ENCODE data around the gene BRD2.
A peak's percentile ranks its signal among the peaks of the same experiment; 100 is the strongest.

BRD2 gene

DNA sequence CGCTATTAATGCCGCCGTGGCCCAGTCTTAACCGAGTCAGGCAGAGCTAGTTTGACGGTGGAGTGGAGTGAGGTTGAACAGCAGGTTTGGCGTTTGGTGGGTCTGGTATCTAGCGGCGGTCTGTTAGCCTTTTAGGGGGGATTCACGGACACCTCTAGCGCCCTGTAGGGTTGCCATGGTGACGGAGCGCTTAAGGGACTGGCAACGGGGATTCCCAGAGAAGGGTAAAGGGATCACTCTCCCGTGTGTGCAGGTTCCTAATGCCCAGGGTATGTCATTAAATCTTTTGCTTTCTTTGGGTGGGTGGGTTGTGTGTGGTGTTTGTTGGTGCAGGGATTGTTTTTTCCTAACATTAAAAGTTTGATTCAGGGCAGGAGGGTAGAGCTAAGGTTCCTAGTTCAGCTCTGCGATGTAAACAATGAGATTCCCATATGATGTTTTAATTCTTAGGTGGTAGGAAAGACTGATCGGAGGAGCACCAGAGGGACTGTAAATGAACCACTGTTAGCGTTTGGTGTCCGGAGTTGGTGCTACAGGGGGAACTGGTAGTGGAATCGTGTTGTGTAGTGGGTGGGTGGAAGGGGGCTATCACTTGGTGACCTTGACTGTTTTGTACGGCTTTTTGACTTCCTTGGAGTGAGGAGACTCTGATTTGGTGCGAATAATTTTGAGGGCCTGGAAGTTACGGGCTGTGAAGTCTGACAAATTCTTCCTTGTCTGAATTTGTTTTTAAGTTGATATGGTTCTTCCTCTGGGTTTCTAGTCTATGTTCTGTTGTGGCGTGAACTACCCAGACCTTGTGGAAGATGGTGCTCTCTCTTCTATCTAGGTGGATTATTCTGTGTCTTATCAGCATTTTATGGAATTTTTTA lies 5.0 kb downstream of the BRD2 start:
- peak; percentile 43 for DNase-seq

DNA sequence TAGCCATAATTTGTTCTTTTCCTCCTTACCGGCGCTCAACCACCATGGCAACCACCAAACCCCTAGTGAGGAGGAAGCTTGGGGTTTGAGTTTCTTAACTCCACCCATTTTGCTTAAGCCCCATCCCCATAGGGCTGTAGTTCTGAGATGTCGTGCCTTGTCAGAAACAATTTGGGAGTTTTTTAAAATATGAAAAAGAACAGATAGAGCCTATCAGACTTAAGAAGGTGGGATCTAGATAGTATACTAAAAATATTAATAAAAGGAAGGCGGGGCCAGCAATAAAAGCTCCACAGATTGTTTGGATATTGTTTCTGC lies 5.6 kb downstream of the BRD2 start:
- DNase-seq, result no peak

DNA sequence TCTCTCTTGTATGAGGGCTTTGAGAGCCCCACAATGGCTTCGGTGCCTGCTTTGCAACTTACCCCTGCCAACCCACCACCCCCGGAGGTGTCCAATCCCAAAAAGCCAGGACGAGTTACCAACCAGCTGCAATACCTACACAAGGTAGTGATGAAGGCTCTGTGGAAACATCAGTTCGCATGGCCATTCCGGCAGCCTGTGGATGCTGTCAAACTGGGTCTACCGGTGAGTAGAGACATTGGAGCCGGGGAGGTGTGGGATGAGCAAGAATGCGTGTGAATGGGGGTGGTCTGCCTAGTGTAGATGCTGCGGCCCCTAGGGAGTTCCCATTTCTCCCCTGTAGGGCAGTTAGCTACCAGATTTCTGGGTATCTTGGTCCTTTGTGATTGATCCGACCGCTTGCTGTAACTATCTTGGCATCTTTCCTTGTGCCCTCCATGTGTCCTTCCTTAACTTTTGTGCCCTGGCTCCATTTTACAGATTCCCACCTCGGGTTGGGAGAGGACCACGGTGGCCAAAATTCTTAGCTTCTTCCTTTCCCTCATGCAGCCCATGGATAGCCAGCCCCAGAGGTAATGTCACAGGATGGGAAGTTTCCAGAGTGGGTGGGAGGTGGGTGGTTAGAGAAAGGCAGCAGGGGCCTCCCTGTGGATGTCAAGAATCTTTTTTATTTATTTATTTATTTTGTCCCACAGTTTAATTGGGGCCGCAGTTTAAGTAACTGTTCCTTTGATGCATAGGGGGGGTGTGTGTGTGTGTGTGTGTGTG lies 6.3 kb downstream of the BRD2 start:
- no peak for DNase-seq

DNA sequence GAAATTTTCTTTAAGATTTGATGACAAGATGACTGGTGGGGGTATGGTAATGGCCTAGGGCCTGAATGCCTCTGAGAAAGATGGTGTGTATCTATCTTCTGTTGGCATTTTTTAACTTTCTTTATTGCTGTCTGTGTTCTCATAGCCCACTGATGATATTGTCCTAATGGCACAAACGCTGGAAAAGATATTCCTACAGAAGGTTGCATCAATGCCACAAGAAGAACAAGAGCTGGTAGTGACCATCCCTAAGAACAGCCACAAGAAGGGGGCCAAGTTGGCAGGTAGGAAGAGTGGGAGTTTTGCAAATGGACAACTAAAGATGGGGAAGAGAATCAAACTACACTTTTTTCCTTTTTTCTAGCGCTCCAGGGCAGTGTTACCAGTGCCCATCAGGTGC lies 7.5 kb downstream of the BRD2 start:
- DNase-seq, result no peak

DNA sequence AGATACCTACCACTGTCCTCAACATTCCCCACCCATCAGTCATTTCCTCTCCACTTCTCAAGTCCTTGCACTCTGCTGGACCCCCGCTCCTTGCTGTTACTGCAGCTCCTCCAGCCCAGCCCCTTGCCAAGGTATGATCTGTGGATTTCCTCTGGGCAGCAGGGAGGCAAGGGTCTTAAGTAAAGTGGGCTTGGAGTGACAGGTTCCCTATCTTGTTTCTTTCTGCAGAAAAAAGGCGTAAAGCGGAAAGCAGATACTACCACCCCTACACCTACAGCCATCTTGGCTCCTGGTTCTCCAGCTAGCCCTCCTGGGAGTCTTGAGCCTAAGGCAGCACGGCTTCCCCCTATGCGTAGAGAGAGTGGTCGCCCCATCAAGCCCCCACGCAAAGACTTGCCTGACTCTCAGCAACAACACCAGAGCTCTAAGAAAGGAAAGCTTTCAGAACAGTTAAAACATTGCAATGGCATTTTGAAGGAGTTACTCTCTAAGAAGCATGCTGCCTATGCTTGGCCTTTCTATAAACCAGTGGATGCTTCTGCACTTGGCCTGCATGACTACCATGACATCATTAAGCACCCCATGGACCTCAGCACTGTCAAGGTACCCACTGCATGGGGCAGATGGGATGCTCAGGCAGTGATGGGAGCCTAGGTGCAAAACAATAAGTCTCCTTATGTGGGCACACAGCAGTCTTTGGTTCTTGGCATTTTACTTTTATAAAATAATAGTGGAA lies 8.1 kb downstream of the BRD2 start:
- DNase-seq, result no peak

DNA sequence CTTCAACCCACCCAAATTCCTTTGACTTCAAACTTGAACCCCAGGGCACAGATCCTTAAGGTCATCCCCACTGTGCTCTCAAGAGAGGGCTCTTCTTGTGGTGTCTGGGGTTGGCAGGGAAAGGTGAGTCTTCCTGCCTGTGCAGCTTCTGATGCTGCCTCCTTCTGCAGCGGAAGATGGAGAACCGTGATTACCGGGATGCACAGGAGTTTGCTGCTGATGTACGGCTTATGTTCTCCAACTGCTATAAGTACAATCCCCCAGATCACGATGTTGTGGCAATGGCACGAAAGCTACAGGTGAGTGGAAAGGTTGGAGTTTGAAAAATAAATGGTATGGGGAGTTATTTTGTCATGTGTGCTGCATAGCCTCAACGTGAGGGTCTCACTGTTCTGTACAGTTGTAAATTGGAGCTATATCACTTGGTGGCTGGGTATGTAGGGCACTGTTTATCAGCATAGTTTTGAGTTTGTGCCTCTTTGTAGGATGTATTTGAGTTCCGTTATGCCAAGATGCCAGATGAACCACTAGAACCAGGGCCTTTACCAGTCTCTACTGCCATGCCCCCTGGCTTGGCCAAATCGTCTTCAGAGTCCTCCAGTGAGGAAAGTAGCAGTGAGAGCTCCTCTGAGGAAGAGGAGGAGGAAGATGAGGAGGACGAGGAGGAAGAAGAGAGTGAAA lies 9.0 kb downstream of the BRD2 start:
- no peak for DNase-seq

DNA sequence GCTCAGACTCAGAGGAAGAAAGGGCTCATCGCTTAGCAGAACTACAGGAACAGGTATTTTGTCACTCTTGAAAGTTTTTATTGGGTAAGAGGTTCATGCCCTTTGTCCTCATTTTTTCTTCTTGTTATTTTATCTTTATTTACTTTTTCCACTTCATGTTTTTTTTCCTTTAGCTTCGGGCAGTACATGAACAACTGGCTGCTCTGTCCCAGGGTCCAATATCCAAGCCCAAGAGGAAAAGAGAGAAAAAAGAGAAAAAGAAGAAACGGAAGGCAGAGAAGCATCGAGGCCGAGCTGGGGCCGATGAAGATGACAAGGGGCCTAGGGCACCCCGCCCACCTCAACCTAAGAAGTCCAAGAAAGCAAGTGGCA lies 9.5 kb downstream of the BRD2 start:
- no peak for DNase-seq

DNA sequence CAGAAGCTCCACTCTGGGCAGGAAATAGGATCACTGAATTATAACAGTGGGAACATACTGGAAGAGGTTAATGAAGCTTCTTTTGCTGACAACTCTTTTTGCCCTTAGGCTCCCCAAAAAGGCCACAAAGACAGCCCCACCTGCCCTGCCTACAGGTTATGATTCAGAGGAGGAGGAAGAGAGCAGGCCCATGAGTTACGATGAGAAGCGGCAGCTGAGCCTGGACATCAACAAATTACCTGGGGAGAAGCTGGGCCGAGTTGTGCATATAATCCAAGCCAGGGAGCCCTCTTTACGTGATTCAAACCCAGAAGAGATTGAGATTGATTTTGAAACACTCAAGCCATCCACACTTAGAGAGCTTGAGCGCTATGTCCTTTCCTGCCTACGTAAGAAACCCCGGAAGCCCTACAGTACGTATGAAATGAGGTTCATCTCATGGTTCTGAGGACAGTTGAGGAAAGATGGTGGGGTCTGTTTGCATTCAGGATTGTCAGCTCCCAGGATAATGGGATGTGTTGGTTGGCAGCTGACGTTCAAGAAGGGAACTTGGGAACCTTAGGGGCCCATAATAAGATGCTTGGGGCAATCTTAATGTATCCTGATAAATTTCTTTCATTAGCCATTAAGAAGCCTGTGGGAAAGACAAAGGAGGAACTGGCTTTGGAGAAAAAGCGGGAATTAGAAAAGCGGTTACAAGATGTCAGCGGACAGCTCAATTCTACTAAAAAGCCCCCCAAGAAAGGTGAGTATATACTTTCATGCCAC lies 11.5 kb downstream of the BRD2 start:
- no peak for DNase-seq

DNA sequence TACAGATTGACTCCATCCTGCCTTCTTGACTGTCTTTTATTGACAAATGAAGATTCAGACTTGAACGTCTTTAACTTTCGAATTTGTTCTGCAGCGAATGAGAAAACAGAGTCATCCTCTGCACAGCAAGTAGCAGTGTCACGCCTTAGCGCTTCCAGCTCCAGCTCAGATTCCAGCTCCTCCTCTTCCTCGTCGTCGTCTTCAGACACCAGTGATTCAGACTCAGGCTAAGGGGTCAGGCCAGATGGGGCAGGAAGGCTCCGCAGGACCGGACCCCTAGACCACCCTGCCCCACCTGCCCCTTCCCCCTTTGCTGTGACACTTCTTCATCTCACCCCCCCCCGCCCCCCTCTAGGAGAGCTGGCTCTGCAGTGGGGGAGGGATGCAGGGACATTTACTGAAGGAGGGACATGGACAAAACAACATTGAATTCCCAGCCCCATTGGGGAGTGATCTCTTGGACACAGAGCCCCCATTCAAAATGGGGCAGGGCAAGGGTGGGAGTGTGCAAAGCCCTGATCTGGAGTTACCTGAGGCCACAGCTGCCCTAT lies 12.2 kb downstream of the BRD2 start:
- DNase-seq, result no peak

DNA sequence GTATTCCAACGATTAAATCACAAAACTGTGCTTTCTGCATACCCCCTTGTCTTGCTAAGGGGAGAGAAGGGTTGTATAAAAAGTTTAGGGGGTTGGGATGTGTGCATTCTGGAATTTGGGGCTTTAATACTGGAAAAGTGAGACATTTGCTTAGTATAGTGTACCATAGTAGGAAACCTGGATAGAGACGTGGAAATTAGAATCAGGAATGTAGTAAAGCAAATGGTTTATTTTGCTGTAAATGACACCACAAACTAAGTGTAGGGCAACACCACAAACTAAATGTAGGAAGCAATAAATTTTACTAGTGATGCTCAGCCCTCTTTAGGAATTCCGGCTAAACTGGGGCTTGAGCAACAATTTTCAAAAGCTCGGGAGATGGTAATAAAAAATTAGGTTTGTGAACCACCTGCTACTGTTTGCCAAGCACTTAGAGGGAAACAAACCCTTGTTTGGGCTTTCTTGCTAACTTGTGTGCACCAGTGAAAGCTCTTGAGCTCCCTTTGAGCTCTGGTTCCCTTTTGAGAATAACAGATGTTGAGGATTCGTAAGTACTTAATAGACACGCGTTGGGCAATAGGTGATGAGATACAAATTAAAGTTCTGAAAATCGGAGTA lies 13.8 kb downstream of the BRD2 start:
- peak; percentile 42 for DNase-seq

DNA sequence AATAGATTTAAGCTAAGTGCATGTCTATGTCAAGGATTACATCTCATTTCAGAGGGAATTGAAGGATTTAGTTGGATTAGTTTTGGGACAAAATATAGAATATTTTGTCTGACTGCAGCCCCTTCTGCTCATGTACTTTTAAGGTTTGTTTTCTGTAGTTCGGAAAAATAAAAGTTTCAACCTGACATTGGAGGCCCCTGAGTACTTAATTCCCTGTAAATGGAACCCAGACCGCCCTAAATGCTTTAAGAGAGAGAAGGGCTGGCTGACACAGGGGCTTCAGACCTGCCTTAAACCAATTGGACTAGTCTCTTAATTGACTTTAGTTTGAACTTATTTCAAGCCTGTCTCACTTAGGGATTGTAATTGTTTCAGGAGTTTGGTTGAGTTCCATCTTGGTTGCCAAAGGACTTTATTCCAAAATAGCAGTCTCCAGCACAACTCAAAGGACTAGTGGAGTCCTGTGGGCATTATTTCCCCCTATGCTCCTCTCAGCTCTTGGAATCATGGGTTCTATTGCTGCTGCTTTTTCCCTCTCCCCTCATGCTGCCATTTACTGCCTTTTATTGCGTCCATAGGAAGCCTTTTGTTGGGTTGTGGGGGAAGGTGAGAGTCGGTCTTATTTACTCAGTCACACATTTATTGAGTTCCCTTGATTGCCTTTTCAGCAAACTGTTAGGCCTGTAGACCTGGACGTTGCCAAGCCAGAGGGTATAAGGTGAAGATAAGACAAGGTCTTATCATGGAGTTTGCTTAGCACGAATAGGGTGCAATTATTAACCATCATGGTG lies 14.5 kb downstream of the BRD2 start:
- peak; percentile 5 for DNase-seq

DNA sequence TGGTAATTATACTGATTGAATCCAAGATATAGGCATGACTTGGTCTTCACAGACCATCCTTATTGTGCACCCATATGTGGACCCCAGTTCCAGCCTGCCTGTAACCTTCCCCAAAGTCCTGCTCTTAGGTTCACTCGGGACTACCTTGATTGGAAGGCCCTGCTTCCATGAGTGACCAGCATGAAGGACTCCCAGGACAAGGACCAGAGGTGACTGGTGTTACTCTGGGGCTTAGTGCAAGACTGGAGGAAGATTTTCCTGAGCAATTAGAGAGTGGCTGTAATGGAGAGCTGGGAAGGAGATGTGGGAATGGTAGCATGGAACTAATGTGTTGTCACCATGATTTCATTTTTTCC lies 15.1 kb downstream of the BRD2 start:
- no peak for DNase-seq

DNA sequence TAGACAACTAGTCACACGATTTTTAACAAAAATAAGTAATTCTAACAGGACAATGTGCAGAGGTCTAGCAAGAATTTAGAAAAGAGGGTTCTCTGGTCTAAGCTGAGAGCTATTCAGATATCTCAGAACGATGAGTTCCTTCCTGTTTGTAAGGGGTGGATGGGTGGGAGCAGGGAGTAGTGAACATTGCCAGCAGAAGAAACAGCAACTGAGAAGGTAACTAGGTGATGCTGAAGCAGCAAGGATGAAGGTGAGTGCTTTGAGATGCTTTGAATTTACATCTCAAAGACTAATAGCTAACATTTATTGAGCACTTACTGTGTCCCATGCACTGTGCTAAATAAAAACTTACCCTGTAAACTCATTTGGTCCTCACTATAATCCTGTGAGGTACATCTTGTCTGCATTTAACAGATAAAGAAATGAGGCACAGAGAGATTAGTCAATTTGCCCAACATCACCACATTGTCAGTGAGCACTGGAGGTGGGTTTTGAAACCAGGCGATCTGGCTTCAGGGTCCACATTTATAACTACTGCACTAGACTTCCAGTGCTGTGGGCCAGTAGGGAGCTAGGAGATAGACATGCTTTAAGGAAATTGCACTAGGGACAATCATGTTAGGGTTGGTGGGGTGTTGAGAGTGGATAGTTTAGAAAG lies 15.7 kb downstream of the BRD2 start:
- DNase-seq, result no peak

DNA sequence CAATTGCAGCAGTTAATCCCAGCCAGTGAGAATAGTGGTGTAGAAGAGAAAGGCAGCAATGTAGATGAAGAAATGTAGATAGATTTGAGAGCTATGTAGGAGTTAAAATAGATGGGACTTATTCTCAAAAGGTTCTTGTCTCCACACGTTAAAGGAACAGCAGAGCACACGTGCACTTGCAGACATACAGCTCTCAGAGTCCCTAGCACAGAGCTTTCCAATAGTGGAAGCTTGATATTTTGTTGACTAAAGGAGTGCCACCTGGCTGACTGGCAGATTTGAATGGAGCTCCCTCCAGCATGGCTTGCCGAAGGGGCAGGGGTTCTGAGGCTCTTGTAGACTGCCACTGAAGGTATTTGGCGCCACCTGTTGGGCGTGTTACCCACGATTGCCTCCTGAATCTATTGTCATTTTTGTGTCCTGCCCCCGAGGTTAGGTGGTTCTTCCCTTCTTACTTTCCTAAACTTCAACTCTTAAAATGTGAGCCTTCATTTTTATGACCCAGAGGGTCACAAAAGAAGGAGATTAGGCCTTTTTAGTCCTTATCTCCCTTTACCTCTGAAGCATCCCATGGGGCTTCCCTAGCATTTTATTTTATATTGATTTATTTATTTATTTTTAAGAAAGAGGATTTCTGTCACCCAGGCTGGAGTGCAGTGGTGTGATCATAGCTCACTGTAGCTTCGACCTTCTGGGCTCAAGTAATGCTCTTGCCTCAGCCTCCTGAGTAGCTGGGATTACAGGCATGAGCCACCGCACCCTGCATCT lies 16.4 kb downstream of the BRD2 start:
- peak; percentile 74 for DNase-seq

DNA sequence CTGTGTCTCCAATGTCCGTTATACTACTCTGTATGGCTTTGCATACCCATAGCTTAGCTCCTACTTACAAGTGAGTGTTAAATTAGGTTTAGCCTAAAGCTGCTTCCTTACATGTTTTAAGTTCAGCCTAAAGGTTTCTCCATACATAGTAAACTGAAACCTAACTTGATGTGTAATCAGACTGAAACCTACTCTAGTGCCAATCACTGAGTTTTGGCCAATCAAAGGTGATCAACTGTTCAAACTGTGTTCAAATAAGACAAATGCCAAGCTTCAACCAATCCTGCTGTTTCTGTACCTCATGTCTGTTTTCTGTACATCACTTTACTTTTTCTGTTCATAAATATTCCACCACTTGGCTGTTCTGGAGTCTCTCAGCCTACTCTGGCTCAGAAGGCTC lies 21.0 kb downstream of the BRD2 start:
- DNase-seq, result no peak

DNA sequence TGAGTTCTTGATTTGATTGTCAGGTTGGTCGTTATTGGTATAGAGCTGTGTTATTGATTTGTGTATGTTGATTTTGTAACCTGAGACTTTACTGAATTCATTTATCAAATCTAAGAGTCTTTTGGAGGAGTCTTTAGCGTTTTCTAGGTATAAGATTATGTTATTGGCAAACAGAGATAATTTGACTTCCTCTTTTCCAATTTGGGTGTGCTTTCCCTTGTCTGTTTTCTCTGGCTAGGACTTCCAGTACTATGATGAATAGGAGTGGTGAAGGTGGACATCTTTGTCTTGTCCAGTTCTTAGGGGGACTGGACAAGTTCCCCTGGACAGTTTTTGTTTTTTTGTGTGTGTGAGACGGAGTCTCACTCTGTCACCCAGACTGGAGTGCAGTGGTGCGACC lies 23.6 kb downstream of the BRD2 start:
- DNase-seq, result no peak

DNA sequence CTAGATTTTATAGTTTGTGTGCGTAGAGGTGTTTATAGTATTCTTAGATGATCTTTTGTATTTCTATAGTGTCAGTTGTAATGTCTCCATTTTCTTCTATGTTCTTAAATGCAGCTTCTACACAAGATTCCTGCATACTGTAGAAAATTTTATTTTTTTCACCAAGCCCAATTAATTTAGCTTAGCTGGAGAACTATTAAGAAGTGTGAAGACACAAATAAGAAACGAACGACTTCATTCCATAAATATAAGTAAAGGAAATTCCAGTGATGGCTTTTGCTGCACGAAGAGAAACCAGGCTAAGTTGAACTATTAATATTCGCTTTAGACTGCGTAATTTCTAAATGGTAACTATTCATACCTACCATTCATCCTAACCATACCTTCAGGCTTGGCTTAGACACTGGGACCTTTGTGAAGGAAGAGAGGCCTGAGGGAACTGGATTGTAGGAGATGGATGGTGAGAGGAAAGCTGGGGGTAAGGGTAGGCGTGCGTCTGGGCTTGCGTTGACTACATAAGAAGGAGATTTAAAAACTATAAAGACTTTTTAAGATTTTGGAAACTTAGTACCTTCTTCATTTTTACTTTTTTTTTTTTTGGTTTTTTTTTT lies 25.1 kb downstream of the BRD2 start:
- no peak for DNase-seq

DNA sequence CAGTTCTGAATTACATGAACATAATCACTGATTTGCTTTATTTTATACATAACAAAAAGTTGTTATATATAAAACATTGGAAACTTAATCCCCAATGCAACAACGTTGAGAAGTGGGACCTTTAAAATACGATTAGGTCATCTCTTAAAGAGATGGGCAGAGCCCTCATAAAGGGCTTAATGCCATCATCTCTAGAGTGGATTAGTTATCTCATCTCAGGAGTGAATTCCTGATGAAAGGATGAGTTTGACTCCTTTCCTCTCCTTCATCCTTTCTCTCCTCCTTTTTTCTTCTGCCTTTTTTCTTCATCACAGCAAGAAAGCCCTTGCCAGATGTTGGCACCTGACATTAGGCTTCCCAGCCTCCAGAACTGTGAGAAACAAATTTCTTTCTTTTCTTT lies 27.1 kb downstream of the BRD2 start:
- no peak for DNase-seq

DNA sequence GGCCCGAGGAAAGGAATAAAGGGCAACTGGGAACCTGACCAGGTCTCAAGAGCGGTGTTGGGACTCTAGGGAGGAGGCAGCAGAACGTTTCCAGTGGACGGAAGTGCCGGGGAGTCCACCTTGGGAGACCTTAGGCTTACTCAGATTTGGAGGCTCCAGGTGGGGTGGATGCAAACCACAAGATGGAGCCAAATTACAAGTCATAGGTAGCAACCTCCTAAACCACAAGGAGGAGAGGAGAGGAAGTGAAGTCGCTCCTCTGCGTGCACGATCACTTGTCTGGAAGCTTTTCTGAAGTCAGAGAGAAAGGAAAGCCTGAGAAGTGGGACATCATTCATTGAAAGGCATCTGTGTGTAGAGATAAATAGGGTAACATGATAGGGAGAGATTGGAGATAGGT lies 31.7 kb downstream of the BRD2 start:
- peak; percentile 1 for DNase-seq
